ENCODE results near the gene DUSP10. TPM values are rescaled to one million over a fixed set of nuclear protein-coding genes. Genes with fewer than 3 reads are reported as not detected.

The DUSP10 gene
- total RNA-seq (2021) (0.17 TPM in 1 of 2 replicates, not detected in the other), Bru-seq, nascent RNA (percentile 23 among the genes with signal in this experiment), BruChase-seq, experiment 1, labeled RNA remaining after a 2-hour chase (percentile 18 among the genes with signal in this experiment), BruChase-seq, experiment 2, labeled RNA remaining after a 6-hour chase (percentile 4 among the genes with signal in this experiment)
- long read RNA-seq, partial matches to known transcripts: 0 of 1 reads
- long read RNA-seq, other reads (novel, unspliced or antisense): 0 of 1 reads

DNA sequence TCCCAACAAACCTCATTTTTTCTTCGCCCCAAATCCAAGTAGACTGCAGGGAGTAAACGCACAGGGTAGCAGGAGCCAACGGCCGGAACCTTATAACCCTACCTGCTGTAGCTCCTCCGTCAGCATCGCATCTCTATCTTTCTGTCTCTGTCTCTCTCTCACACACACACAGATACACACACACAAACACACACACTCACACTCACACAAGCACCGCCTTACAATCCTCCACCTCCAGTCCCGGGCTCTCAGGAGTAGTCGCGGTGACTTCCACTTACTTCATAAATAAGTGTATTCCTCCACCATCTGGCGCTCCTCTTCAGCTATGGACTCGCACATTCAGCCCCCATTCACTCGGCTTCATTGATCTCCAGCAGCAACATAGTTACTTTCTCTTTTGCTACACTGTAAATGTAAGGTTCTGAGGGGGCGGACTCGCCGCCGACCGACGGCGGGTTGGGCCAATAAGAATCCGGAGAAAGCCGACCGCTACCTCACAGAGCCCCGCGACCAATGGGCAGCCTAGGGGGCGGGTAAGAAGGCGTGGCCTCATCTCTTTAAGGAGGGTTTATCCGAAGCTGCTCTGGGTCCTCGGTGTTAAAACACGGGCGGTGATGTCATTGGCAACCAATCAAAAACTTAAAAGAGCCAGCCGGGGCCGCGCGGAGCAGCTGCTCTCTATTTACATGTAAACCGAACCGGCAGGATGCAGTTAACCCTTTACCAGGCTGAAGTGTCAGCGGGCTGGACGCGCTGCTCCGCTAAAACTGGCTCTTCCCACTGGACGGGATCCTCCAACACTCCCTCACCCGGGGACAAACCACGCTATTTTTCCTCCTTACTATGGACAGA, at the start of gene DUSP10:
Gene DUSP10 (minus strand): TSS at position 387 of the 852 bp plus-strand sequence. CDS start 2,345 bp downstream, outside the sequence.
- ChIA-PET POLR2A (ENCODE audit: low non-redundant PET) (interaction anchor here (0.6 kb wide), 1 partner anchor 96 kb away, joined by 3 read pairs; no protein-coding TSS in a partner anchor), CTCF (no interaction called here)
- intact Hi-C loops (cut with micrococcal nuclease; ENCODE audit: unreplicated experiment): no loop called here
- H3K27me3 ChIP-seq (replicated peaks; ENCODE audit: insufficient read depth, low read depth, low read length, poor library complexity): peaks cover 19% of the 10 kb centered on the region
- H3K4me3 ChIP-seq (ENCODE audit: low read depth, low read length, poor library complexity, severe bottlenecking): peak within 1 kb of the TSS; percentile 51
- no peaks in the 10 kb centered on the region for H3K36me3 ChIP-seq (ENCODE audit: insufficient read depth, low read length, poor library complexity, severe bottlenecking)
- H3K4me1 ChIP-seq (ENCODE audit: insufficient read depth, low read length, poor library complexity, severe bottlenecking): no peaks in the 10 kb centered on the region
- no peak for TF ChIP-seq EZH2 (IDR thresholded peaks at IDR 0.05; ENCODE audit: borderline replicate concordance, low read depth, low read length, poor library complexity, severe bottlenecking)
- TF ChIP-seq, protein P1, sequence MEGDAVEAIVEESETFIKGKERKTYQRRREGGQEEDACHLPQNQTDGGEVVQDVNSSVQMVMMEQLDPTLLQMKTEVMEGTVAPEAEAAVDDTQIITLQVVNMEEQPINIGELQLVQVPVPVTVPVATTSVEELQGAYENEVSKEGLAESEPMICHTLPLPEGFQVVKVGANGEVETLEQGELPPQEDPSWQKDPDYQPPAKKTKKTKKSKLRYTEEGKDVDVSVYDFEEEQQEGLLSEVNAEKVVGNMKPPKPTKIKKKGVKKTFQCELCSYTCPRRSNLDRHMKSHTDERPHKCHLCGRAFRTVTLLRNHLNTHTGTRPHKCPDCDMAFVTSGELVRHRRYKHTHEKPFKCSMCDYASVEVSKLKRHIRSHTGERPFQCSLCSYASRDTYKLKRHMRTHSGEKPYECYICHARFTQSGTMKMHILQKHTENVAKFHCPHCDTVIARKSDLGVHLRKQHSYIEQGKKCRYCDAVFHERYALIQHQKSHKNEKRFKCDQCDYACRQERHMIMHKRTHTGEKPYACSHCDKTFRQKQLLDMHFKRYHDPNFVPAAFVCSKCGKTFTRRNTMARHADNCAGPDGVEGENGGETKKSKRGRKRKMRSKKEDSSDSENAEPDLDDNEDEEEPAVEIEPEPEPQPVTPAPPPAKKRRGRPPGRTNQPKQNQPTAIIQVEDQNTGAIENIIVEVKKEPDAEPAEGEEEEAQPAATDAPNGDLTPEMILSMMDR (conservative IDR thresholded peaks at IDR 0.05; ENCODE audit: low read depth, low read length): no peak
- peak; percentile 97 for DNase-seq (ENCODE audit: low spot score)
- H3K9me3 ChIP-seq (ENCODE audit: low read depth, low read length, poor library complexity, severe bottlenecking): no peaks in the 10 kb centered on the region
- no peak within 1 kb of the TSS for H3K27ac ChIP-seq (ENCODE audit: low read depth, low read length, poor library complexity, severe bottlenecking)
- BruUV-seq (replicated peaks): no TSS peak

DNA sequence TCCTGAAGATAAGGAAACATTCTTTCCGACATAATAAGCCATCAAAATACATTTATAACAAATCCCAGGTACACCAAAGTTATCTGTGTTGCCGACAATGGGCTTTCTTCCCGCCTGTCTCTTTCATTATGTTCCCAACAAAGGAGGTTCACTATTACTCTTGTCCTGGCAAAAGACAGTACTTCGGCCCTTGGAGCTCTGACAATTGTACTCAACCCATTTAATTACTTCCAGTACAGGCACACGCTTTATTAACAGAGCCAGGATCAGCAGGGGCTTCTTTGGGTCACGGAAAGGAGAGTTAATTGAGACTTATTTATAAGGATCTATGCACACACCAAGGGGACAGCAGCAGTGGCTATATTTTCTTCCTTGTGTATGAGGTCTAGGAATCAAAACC, 46.6 kb upstream of the DUSP10 start:
- no peak for DNase-seq (ENCODE audit: low spot score)
- POLR2A ChIA-PET (ENCODE audit: low non-redundant PET): interaction anchor here (0.6 kb wide), 1 partner anchor 219 kb away, joined by 4 read pairs; no protein-coding TSS in a partner anchor
- Histone ChIP-seq H3K9me3 (ENCODE audit: low read depth, low read length, poor library complexity, severe bottlenecking) (no peaks in the 10 kb centered on the region), H3K27ac (ENCODE audit: low read depth, low read length, poor library complexity, severe bottlenecking) (no peak overlapping the region), H3K4me3 (ENCODE audit: low read depth, low read length, poor library complexity, severe bottlenecking) (no peak overlapping the region), H3K36me3 (ENCODE audit: insufficient read depth, low read length, poor library complexity, severe bottlenecking) (no peaks in the 10 kb centered on the region), H3K27me3 (replicated peaks; ENCODE audit: insufficient read depth, low read depth, low read length, poor library complexity) (no peaks in the 10 kb centered on the region), H3K4me1 (ENCODE audit: insufficient read depth, low read length, poor library complexity, severe bottlenecking) (no peaks in the 10 kb centered on the region)
- BruUV-seq (replicated peaks): no TSS peak
- TF ChIP-seq EZH2 (IDR thresholded peaks at IDR 0.05; ENCODE audit: borderline replicate concordance, low read depth, low read length, poor library complexity, severe bottlenecking): no peak
- TF ChIP-seq, protein P1 (conservative IDR thresholded peaks at IDR 0.05; ENCODE audit: low read depth, low read length): no peak
- CTCF ChIA-PET: no interaction called here
- intact Hi-C loops (cut with micrococcal nuclease; ENCODE audit: unreplicated experiment): no loop called here

DNA sequence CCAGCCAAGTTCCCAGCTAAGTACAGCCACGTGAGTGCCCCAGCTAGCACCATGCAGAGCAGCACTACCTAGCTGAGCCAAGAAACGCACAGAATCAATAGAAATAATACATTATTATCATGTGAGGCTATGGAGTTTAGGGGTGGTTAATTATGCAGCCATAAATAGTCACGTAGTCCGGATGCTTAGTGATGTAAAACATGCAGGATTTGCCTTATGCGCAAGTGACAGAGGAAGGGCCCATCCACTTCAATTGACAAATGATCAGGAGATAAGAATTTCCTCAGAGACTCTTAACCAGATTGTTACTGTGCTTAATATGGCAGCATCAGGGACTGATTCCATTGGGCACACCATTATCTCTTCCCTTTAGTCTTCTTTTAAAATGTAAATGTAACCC, 44.8 kb upstream of the DUSP10 start:
- intact Hi-C loops (cut with micrococcal nuclease; ENCODE audit: unreplicated experiment): no loop called here
- ChIA-PET CTCF (no interaction called here), POLR2A (ENCODE audit: low non-redundant PET) (no interaction called here)
- Histone ChIP-seq H3K4me3 (ENCODE audit: low read depth, low read length, poor library complexity, severe bottlenecking) (no peak overlapping the region), H3K27me3 (replicated peaks; ENCODE audit: insufficient read depth, low read depth, low read length, poor library complexity) (no peaks in the 10 kb centered on the region), H3K36me3 (ENCODE audit: insufficient read depth, low read length, poor library complexity, severe bottlenecking) (no peaks in the 10 kb centered on the region), H3K4me1 (ENCODE audit: insufficient read depth, low read length, poor library complexity, severe bottlenecking) (no peaks in the 10 kb centered on the region), H3K9me3 (ENCODE audit: low read depth, low read length, poor library complexity, severe bottlenecking) (no peaks in the 10 kb centered on the region), H3K27ac (ENCODE audit: low read depth, low read length, poor library complexity, severe bottlenecking) (no peak overlapping the region)
- no TSS peak for BruUV-seq (replicated peaks)
- no peak for DNase-seq (ENCODE audit: low spot score)
- TF ChIP-seq, protein P1 (conservative IDR thresholded peaks at IDR 0.05; ENCODE audit: low read depth, low read length): no peak
- TF ChIP-seq EZH2 (IDR thresholded peaks at IDR 0.05; ENCODE audit: borderline replicate concordance, low read depth, low read length, poor library complexity, severe bottlenecking): no peak

All from A673 (cell line).